ENCODE results near the gene IMP4.

- TF ChIP-seq CTCF (IDR thresholded peaks at IDR 0.05; ENCODE audit: low read length) (no peak), EZH2 (optimal IDR thresholded peaks at IDR 0.05; ENCODE audit: low read depth, low read length) (no peak)
Observed at GRCh38 chr2:130335226-130335625, 7.5 kb upstream of the IMP4 start.
